NCI-H526 (cell line): ENCODE measurements around the gene RIMS3.
"Not testable (repeated sequence)": the region's sequence is repeated elsewhere in the genome, so short reads cannot be mapped to it uniquely, and the experiment has no call there.

Source experiments
- DNase-seq, 2 experiments: peaks; one replicate each; lab custom pipeline; 2025; lab: John Stamatoyannopoulos, UW

The RIMS3 gene

GRCh38 chr1:40630488-40631223 lies 34.8 kb downstream of the RIMS3 start:
- DNase-seq: peak; percentile 21 to 75

- DNase-seq: not testable (repeated sequence)
These were observed 35.9 kb downstream of the RIMS3 start for GRCh38 chr1:40629546-40629945.

GRCh38 chr1:40628903-40629292 lies 36.6 kb downstream of the RIMS3 start:
- no peak for DNase-seq

- DNase-seq: no peak
These were observed 37.2 kb downstream of the RIMS3 start for GRCh38 chr1:40627987-40628902.

GRCh38 chr1:40626383-40626770 lies 39.1 kb downstream of the RIMS3 start:
- no peak for DNase-seq

GRCh38 chr1:40625476-40626382 lies 39.8 kb downstream of the RIMS3 start:
- peak in 1 of 2 experiments; percentile 14 for DNase-seq

- DNase-seq: peak; percentile 21 to 71
These were observed 40.4 kb downstream of the RIMS3 start for GRCh38 chr1:40625076-40625475.

GRCh38 chr1:40622936-40623629 lies 42.4 kb downstream of the RIMS3 start:
- DNase-seq: no peak

GRCh38 chr1:40621821-40622450 lies 43.5 kb downstream of the RIMS3 start:
- no peak for DNase-seq

- DNase-seq: no peak
These were observed 44.8 kb downstream of the RIMS3 start for GRCh38 chr1:40620586-40621210.

GRCh38 chr1:40620150-40620549 lies 45.3 kb downstream of the RIMS3 start:
- no peak for DNase-seq

GRCh38 chr1:40618108-40618507 lies 47.4 kb downstream of the RIMS3 start:
- DNase-seq: no peak

- DNase-seq: peak; percentile 72 to 88
These were observed 53.1 kb downstream of the RIMS3 start for GRCh38 chr1:40612345-40612831.

- DNase-seq: no peak
These were observed 55.3 kb downstream of the RIMS3 start for GRCh38 chr1:40610156-40610555.

- DNase-seq: no peak
These were observed 57.6 kb downstream of the RIMS3 start for GRCh38 chr1:40607921-40608320.

GRCh38 chr1:40606978-40607377 lies 58.5 kb downstream of the RIMS3 start:
- no peak for DNase-seq

GRCh38 chr1:40606194-40606593 lies 59.3 kb downstream of the RIMS3 start:
- no peak for DNase-seq

- DNase-seq: no peak
These were observed 65.6 kb downstream of the RIMS3 start for GRCh38 chr1:40599926-40600325.

- DNase-seq: no peak
These were observed 69.9 kb downstream of the RIMS3 start for GRCh38 chr1:40595623-40596022.

GRCh38 chr1:40594187-40594531 lies 71.3 kb downstream of the RIMS3 start:
- DNase-seq: no peak
